Measurements from ENCODE around the gene NCKAP5L.

- no peak for TF ChIP-seq YY1 (IDR thresholded peaks at IDR 0.05; ENCODE audit: insufficient read depth, insufficient read length)
- TF ChIP-seq ZNF274 (IDR thresholded peaks at IDR 0.05; ENCODE audit: low read depth, low read length) = no peak
These were observed 38.2 kb downstream of the NCKAP5L start for GRCh38 chr12:49789992-49790391.
